Upper lobe of right lung (tissue), 1 donor: ENCODE results near the gene RPS6KA2. TPM values are rescaled to one million over a fixed set of nuclear protein-coding genes. Genes with fewer than 3 reads are reported as not detected.

Source experiments
- ATAC-seq: fragments of 200-7000 bp; cut with Tn5 transposase; one replicate; pipeline ENCODE4 v1.9.1; 2020; ENCODE audit warnings: mild to moderate bottlenecking, moderate library complexity
- DNase-seq: peaks from one replicate; pipeline ENCODE4 v3.0.0-alpha.2; 2020
- H3K27ac ChIP-seq: fragments of 200-600 bp; one replicate; pipeline ENCODE4 v1.8.0; 2022
- H3K27me3 ChIP-seq: fragments of 200-600 bp; one replicate; pipeline ENCODE4 v1.8.0; 2022; ENCODE audit warnings: mild to moderate bottlenecking
- H3K36me3 ChIP-seq: fragments of 200-600 bp; one replicate; pipeline ENCODE4 v1.8.0; 2022
- H3K4me1 ChIP-seq: fragments of 200-600 bp; one replicate; pipeline ENCODE4 v1.8.0; 2022
- H3K4me3 ChIP-seq: fragments of 200-600 bp; one replicate; pipeline ENCODE4 v1.8.0; 2022; ENCODE audit warnings: mild to moderate bottlenecking
- H3K9me3 ChIP-seq: fragments of 200-600 bp; one replicate; pipeline ENCODE4 v1.8.0; 2022
- intact Hi-C: fragments of 100-400 bp; cut with DNase I; formaldehyde crosslinking; loops from one replicate; pipeline ENCODE4 v1.11.0; 2022
- total RNA-seq: library from RNA; stranded (reverse); fragmentation: NEBNext Ultra II Directional; extraction: Animal tissue kit (Norgen Biotek cat#: 25700); gene quantifications from one replicate; pipeline ENCODE4 v1.2.1, GENCODE V29; 2021
- TF ChIP-seq, protein P1 (sequence below): fragments of 200-600 bp; IDR thresholded peaks from one replicate; pipeline ENCODE4 v1.8.0; 2022; ENCODE audit warnings: antibody characterized with exemption
- donor health status: DM: no; HTN: yes; CAD: no; lungs with severe emphysema.

RPS6KA2 gene
- total RNA-seq, 1 donor from 2014 or later = 136 TPM

GRCh38 chr6:166497087-166497899 is 129.8 kb downstream of the RPS6KA2 start:
- Histone ChIP-seq H3K9me3 (no peaks in the 10 kb centered on the region), H3K27ac (no peak overlapping the region), H3K27me3 (no peaks in the 10 kb centered on the region), H3K36me3 (peaks cover 69% of the 10 kb centered on the region), H3K4me3 (no peak overlapping the region), H3K4me1 (no peaks in the 10 kb centered on the region)
- TF ChIP-seq, protein P1, sequence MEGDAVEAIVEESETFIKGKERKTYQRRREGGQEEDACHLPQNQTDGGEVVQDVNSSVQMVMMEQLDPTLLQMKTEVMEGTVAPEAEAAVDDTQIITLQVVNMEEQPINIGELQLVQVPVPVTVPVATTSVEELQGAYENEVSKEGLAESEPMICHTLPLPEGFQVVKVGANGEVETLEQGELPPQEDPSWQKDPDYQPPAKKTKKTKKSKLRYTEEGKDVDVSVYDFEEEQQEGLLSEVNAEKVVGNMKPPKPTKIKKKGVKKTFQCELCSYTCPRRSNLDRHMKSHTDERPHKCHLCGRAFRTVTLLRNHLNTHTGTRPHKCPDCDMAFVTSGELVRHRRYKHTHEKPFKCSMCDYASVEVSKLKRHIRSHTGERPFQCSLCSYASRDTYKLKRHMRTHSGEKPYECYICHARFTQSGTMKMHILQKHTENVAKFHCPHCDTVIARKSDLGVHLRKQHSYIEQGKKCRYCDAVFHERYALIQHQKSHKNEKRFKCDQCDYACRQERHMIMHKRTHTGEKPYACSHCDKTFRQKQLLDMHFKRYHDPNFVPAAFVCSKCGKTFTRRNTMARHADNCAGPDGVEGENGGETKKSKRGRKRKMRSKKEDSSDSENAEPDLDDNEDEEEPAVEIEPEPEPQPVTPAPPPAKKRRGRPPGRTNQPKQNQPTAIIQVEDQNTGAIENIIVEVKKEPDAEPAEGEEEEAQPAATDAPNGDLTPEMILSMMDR = no peak
- DNase-seq = no peak
- intact Hi-C loops = no loop called here
- no peak for ATAC-seq

- Histone ChIP-seq H3K27ac (no peak overlapping the region), H3K27me3 (no peaks in the 10 kb centered on the region), H3K4me3 (no peak overlapping the region), H3K36me3 (peaks cover 61% of the 10 kb centered on the region), H3K4me1 (no peaks in the 10 kb centered on the region), H3K9me3 (no peaks in the 10 kb centered on the region)
- DNase-seq (no peak), ATAC-seq (no peak)
- intact Hi-C loops = no loop called here
- TF ChIP-seq, protein P1 = no peak
These were observed 130.6 kb downstream of the RPS6KA2 start for GRCh38 chr6:166496460-166496859.

- no peak for ATAC-seq
- intact Hi-C loops = no loop called here
- Histone ChIP-seq H3K9me3 (no peaks in the 10 kb centered on the region), H3K36me3 (peaks cover 56% of the 10 kb centered on the region), H3K4me1 (peaks cover 3% of the 10 kb centered on the region), H3K27ac (no peak overlapping the region), H3K27me3 (no peaks in the 10 kb centered on the region), H3K4me3 (no peak overlapping the region)
- TF ChIP-seq, protein P1 = no peak
- no peak for DNase-seq
These were observed 131.3 kb downstream of the RPS6KA2 start for GRCh38 chr6:166495487-166496314.

DNA sequence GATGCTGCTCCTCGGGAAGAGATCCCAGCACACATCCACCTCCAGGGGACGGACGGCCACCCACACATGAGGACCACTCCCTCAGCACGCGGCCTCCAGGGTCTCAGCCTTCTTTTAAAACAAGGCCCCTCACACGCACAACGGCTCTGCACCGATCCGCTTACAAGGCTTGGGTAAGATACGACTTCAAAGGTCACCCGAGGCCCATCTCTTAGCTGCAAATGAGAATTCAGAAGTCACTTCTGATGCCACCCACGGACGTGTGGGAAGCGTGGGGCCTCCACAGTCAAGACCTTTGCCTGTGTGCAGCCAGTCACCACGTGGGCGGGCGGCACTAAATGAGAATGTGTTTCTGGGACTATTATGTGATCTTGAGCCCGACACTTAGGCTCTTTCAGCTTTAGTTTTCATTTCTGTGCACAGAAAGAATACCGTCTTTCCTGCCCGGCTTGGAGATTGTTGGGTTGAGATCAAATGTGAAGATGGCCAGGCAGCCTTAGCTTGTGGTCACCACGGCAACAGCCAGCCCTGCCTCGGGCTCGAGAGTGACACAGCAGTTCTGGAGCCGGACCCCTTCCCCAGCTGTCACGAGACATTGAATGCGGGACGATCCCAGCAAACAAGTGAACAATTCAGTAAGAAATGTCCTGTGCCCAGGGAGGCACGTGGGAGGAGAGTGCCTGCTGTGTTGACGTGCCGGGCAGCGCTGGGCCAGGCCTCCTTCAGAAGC is 132.1 kb downstream of the RPS6KA2 start:
- TF ChIP-seq, protein P1 = no peak
- Histone ChIP-seq H3K4me1 (peaks cover 4% of the 10 kb centered on the region), H3K27ac (no peak overlapping the region), H3K9me3 (no peaks in the 10 kb centered on the region), H3K36me3 (peaks cover 56% of the 10 kb centered on the region), H3K27me3 (no peaks in the 10 kb centered on the region), H3K4me3 (no peak overlapping the region)
- intact Hi-C loops = no loop called here
- ATAC-seq = no peak
- no peak for DNase-seq

GRCh38 chr6:166494101-166494441 is 133.0 kb downstream of the RPS6KA2 start:
- H3K27me3 ChIP-seq = no peaks in the 10 kb centered on the region
- H3K27ac ChIP-seq = no peak overlapping the region
- DNase-seq (no peak), ATAC-seq (no peak)
- intact Hi-C loops = no loop called here
- no peaks in the 10 kb centered on the region for H3K9me3 ChIP-seq
- no peak overlapping the region for H3K4me3 ChIP-seq
- peaks cover 4% of the 10 kb centered on the region for H3K4me1 ChIP-seq
- H3K36me3 ChIP-seq = peaks cover 58% of the 10 kb centered on the region
- TF ChIP-seq, protein P1 = no peak
